ENCODE data around the gene BRSK2.
"Not testable (repeated sequence)": the region's sequence is repeated elsewhere in the genome, so short reads cannot be mapped to it uniquely, and the experiment has no call there.

BRSK2 gene

DNA sequence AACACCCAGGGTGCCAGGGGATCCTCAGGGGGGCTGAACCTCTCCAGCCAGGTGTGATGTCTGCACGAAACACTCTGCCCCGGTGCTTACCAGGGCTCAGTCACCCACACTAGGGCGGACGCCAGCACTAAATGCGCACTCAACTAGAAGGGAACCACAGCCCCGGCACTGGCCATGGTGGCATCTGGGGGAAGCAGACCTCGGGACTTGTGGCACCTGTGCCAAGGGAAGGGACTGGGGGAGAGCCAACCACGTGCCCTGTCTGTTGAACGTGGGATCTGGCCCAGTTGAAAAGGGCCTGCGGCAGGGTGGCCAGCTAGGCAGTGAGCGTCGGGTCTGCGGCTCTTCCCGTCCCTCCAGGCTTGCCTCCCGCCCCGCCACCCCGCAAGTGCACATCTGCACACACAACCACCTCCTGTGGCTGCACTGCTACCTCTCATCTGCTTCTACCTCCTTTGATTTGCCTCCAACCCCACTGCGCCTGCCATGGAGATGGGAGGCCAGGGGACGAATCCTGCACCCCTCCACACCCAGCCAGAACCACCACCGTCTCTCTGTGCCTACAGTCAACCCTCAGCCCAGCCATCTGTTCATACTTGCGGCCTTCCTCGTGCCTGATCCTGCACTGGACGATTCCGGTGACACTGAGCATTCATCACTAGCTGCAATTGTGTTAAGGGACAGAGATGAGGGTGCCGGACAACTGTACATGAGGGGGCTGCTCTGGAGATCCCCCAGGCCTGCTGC lies 111.9 kb downstream of the BRSK2 start:
- no peak for DNase-seq

DNA sequence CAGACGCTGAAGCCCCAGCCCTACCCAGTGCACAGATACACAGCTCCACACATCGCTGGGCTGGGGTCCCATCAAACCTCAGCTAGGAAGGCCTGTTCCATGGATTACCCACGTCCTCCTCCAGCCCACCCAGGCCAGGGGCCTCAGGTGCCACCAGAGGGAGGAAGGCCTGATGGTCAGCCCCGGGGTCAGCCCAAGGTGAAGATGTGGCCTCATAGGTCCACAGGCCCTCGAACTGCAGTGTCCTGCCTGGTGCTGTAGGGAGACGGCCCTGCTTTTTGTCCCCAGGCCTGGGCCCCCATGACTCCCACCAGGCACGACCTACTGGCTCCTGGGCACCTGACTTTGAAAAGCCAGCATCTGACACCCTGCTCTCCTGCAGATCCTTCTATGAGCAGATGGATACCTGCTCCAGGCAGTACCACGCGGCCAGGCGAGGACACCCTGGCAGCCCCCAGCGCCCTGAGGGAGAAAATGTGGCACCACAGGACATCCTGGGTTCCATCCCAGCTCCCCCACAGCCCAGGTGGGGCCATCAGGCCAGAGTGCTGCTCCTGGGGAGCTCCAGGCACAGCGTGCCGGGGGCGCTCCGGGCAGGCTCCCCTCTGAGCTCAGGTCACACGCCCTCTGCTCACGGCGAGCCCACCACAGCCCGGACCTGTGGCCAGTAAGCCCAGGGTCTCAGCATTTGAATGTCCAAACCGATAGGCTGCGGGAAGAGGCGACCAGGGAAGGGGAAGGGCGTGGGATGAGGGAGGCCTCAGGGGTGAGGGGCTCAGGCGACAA lies 112.6 kb downstream of the BRSK2 start:
- DNase-seq, result no peak

DNA sequence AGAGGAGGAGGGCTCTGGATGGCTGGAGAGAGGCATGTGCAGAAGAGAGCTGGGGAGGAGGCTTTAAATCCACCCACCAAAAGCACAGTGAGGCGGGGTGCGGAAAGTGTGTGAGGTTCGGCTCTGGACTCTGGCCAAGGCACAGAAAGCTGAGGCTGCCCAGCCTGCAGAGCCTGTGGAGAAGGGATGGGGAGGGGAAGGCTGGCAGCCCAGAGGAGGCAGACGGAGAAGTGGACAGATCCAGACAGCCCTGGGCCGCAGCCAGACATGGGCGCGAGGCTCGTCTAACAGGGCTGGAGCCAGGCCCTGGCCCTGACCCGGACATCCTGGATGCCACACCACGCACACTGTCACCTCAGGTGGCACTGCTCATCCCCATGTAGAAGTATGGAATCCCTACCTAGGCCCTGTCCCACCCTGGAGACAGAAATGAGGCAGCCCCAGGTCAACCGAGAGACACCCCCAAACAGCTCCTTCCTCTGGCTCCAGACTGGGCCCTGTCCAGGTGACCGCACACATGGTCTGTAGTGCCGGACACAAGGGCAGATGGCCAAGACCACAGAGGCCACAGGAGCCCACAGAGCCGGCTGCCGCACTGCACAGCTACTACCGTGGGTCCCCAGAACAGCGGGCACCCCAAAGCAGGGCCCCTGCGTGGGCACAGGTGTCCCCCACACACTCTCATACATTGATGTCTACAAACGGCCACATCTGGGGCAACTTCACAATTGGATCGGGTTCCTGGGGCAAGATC lies 113.4 kb downstream of the BRSK2 start:
- DNase-seq, result no peak

DNA sequence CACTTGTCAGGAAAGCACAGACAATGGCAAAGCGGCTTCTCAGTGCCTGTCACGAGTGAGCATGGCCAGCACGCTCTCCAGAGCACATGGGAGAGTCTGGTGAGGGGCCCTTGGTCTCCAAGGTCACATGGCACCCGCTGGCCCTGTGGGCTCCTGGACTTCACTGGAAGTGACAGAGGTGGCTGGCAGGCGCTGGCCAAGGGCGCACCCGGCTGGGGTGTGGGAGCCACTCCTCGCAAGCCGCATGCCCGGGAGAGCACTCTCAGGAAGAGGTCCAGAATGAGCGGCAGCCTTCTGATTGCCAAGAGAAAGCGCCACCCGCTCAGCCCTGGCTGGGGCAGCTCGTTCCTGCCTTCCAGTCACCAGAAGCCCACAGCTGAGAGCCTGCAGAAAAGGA lies 114.0 kb downstream of the BRSK2 start:
- no peak for DNase-seq

DNA sequence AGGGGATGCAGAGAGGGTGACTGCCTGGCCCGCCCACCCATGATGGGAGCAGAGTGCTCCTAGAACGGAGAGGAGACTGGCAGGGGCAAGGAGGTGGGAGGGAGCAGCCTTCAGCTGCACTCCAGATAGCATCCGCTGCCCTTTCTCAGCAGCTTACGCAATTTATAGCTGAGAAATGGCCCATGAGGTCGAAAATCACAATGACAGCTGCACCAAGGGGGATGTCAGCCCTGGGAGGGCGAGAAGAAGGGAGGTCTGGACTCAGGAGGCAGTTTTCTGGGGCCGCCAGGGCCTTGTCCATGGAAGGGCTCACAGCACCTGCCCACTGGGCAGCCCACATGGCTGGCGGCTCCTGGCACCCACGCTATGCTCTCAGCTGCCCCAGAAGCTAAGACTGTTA lies 114.4 kb downstream of the BRSK2 start:
- DNase-seq, result no peak

DNA sequence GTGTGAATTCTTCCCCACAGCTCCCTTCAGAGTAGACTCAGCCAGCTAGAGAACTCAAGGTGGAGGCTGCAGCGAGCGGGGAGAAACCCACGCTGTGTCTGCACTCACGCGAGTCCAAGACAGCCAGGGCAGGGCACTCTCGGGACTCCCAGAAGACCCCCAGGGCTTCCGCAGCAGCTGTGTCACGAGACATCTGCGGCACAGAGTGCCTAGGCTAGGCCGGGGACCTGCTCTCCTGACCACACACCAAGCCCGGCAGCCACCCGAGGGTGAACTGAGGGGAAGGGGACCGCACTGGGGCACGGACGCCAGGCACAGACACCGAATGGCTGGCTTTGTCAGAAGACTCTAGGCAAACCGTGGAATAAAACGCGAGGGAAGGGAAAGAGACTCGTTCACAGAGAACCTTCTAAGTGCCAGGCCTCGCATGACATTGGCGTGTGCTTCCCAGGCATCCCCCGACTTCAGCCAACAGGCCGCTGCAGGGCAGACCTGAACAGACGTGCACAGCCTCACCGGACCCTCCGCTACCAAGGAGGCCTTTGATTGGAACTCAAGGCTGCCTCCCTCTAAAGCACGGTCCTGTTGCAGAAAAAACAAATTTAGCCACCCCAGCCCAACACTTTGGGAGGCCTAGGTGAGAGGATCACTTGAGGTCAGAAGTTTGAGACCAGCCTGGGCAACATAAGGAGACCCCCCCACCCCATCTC lies 115.0 kb downstream of the BRSK2 start:
- no peak for DNase-seq

DNA sequence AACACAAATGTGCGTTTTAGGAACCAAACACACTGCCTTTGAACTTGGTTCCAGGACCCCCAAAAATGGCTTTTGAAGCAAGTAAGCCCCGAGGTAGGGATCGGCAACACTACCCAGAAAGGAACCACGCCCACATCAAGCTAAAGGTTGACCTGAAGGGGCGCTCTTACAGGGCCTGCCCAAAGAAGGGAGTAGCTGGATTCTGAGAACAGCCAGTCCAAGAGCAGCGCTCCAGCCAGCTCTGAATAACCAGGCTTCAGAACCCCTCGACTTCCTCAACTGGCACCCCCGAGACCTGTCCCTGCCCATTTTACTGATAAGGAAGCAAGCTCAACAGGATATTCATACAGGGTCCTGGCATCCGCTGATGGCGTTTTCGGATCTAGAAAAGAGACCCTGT lies 115.7 kb downstream of the BRSK2 start:
- no peak for DNase-seq

DNA sequence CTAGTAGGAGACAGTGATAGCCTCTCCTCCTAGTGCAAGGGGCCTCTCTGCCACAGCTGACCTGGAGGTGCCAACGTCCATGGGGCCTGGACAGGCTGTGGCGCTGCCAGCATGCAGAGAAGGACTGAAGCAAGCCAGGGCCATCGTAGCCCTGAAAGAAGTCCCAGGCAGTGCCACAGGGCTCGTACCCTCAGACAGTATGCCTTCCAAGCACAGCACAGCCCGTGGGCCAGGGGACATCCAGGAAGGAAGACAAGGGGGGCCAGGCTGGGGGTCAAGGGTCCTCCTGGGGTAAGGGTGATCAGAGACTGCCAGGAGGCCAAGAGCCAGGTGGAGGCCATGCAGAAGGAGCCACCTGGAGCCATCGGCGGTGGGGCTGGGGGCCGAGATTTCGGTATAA lies 117.2 kb downstream of the BRSK2 start:
- no peak for DNase-seq

DNA sequence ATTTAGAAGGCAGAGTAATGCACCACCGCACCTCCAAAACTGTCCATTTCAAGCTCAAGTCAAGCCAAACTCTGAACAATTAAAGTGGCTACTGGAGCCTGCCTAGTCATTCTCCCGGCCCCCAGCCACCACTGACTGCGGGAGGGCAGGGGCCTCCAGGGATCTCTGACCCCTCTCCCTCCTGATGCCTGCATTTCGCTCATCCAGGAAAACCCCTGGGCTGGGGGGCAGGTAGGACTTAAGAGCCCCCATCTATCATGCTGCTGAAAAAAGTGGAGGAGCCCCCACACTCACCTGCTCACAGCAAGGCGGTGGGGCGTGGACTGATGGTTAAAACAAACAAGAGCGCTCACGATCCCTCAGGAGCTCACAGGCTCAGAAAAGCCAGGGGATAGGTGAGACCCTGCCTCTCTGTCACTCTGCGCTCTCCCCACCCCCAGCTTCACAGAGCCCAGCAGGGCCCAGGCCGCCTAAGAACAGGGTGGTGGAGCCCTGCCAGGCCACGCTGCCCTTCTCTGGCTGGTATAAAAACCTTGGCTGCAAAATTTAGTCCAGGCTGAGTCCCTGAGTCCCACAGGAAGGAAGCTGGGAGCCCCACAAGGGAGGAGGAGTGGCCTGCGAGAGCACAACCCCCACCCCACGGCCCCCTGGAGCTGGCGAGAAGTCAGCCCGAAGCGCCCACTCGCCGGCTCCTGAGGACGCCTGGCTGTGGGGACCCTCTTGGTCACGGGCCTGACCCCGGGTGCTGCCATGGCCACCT lies 117.8 kb downstream of the BRSK2 start:
- no peak for DNase-seq

DNA sequence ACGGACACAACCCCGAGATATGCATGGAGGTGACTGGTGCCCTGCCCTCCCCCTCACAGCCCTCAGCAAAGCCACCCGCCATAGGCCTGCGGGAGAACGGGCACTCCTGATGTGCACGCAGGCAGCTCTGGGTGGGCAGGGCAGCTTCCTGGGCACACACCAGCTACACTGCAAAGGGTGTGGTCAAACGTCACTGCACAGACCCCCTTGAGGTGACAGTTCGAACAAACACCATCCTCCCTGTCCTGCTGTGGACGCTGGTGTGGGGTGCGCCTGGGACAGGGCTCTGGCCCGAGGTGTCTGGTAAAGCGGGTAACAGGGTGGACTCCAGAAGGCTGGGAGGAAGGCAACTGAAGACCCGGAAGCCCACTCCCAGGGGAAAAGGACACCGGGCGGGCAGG lies 118.8 kb downstream of the BRSK2 start:
- DNase-seq, result no peak

DNA sequence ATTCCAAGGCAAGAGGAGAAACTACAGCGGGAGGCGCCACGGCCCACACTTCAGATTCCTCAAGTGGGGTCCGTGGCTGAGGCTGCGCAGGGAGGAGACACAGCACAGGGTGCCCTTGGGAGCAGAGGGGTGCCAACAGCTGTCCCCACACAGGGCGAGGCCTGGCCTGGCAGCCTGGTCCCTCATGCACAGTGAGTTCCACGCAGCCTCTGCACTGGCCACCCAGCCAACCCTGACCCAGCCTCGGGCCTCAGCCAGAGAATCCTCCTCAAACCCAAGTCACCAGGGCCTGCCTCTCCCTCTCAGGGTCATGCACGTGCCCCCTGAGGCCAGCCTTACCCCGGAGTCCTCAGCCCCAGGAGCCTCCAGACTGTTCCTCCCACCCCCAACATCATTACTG lies 119.3 kb downstream of the BRSK2 start:
- DNase-seq, result no peak

DNA sequence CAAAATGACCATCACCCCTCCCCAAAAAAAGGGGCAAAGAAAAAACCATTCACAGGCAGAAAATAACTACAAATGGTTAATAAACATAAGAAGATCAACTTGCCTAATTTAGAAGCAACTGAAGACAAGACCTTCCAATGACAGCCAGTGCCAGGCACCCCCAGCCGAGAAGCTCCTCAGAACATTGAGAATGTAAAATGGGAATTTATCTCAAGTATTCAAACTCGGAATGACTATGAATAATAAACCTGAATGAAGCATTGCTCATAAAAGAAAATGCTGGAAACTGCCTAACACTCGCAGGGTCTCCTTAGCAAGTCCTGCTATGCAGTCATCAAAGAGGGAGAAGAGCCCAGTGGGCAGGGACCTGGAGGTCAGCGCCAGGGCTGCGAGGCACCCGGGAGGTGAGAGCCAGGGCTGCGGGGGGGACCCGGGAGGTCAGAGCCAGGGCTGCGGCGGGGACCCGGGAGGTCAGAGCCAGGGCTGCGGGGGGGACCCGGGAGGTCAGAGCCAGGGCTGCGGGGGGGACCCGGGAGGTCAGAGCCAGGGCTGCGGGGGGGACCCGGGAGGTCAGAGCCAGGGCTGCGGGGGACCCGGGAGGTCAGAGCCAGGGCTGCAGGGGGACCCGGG lies 120.0 kb downstream of the BRSK2 start:
- DNase-seq, result no peak

DNA sequence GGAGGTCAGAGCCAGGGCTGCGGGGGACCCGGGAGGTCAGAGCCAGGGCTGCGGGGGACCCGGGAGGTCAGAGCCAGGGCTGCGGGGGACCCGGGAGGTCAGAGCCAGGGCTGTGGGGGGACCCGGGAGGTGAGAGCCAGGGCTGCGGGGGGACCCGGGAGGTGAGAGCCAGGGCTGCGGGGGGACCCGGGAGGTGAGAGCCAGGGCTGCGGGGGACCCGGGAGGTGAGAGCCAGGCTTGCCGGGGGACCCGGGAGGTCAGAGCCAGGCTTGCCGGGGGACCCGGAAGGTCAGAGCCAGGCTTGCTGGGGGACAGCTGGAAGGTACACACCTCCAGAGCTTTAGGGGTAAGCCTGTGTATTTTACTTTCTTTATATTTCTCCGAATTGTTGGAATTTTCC lies 120.6 kb downstream of the BRSK2 start:
- DNase-seq, result not testable (repeated sequence)

DNA sequence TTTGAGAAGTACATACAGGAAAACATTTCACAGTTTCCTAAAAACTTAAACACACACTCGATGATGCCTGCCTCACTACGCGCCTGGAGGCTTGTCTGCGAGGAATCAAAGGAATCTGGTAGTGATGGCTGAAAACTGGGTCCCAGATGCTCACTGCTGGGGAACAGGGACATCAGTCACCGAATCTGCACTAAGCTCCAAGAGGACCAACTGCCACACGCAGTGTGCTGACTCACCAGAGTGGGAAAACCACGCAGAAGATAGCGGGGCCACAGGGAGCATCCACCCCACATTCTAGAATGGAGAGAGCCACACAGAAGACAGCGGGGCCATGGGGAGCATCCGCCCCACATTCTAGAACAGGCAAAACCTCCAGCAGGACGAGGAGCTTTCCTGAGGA lies 121.2 kb downstream of the BRSK2 start:
- DNase-seq, result no peak

DNA sequence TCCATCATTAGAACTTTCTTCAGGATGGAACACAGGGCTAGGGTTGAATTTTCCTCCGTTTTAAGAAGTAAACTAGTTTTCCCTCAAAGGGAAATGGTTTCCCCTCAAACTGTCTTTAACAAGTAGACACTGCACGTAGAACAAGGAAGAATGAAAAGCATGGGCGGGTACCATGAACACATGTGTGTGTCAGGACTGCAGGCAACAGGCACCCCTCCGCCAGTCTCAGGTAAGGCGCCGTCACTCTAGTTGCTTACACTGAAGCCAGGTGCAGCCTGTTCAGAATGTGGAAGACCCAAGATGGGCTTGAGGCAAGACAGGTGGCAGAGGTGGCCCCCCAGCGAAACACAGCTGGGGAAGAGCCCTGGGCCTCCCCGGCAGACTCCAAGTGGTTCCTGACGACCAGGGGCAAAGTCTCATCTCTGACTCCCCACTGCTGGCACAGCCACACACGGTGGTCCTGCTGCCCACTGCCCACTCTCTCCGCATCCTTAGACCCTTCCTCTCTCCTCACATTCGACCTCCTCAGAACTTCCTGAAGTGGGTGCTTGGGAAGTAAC lies 122.3 kb downstream of the BRSK2 start:
- no peak for DNase-seq
